Hepatocyte (in vitro differentiated cells): ENCODE data around the gene DAB2.

Source experiments
- EZH2 ChIP-seq: fragments of 200-600 bp; sonication (generic); IDR thresholded peaks from 2 replicates; pipeline ENCODE4 v1.6.1; 2016; ENCODE audit warnings: antibody characterized with exemption, mild to moderate bottlenecking, borderline replicate concordance
- TF ChIP-seq, protein P1 (sequence below): fragments of 200-600 bp; sonication (generic); IDR thresholded peaks from 2 replicates; pipeline ENCODE4 v1.5.1; 2016; ENCODE audit warnings: antibody characterized with exemption, mild to moderate bottlenecking; ENCODE audit not compliant: poor library complexity

GRCh38 chr5:39414426-39414825 lies 10.4 kb downstream of the DAB2 start:
- TF ChIP-seq, protein P1, sequence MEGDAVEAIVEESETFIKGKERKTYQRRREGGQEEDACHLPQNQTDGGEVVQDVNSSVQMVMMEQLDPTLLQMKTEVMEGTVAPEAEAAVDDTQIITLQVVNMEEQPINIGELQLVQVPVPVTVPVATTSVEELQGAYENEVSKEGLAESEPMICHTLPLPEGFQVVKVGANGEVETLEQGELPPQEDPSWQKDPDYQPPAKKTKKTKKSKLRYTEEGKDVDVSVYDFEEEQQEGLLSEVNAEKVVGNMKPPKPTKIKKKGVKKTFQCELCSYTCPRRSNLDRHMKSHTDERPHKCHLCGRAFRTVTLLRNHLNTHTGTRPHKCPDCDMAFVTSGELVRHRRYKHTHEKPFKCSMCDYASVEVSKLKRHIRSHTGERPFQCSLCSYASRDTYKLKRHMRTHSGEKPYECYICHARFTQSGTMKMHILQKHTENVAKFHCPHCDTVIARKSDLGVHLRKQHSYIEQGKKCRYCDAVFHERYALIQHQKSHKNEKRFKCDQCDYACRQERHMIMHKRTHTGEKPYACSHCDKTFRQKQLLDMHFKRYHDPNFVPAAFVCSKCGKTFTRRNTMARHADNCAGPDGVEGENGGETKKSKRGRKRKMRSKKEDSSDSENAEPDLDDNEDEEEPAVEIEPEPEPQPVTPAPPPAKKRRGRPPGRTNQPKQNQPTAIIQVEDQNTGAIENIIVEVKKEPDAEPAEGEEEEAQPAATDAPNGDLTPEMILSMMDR = no peak
- no peak for TF ChIP-seq EZH2
